Measurements from ENCODE around the gene TSHB. TPM values are rescaled to one million over a fixed set of nuclear protein-coding genes. Genes with fewer than 3 reads are reported as not detected.

The TSHB gene
- total RNA-seq (not detected), polyA plus RNA-seq (not detected), total RNA-seq (not detected)

DNA sequence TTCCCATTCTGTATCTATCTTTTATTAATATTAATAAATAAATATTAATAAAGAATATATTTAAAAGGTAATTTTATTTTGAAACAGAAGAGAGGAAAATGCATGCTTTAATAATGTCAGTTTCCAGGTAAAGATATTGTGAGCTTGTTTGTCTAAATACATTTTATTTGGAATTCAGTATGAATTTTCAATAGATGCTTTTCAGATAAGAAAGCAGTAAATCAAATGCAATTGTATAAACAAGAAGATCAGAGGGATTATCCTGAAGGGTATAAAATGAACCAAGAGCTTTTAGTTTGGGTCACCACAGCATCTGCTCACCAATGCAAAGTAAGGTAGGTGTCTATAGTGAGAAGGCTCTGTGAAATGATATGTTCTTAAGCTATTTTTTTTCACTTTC is at the start of gene TSHB:
Gene TSHB (plus strand): TSS at position 301 of the 400 bp plus-strand sequence. CDS start 3,537 bp downstream, outside the sequence.
- no peaks in the 10 kb centered on the region for H3K4me1 Mint-ChIP-seq
- no peak for ATAC-seq
- Histone ChIP-seq H3K9me3 (ENCODE audit: control insufficient read depth in 2 of 3, low read length in 3 of 3) (no peaks in the 10 kb centered on the region), H3K4me3 (ENCODE audit: low read length) (no peak within 1 kb of the TSS), H3K27ac (ENCODE audit: low read depth, low read length) (no peak within 1 kb of the TSS), H3K4me1 (ENCODE audit: control insufficient read depth in 2 of 2, insufficient read depth in 2 of 2, low read length in 2 of 2) (no peaks in the 10 kb centered on the region), H3K27me3 (ENCODE audit: control insufficient read depth in 2 of 2, insufficient read depth in 2 of 2, low read length in 2 of 2) (no peaks in the 10 kb centered on the region), H3K36me3 (ENCODE audit: control insufficient read depth in 2 of 3, insufficient read depth in 3 of 3, low read length in 3 of 3) (no peaks in the 10 kb centered on the region)
- no peak for DNase-seq
- ChIA-PET CTCF (no interaction called here), POLR2A (interaction anchor here (1.2 kb wide), 1 partner anchor 70 kb away, joined by 3 read pairs; no protein-coding TSS in a partner anchor)
- H3K27me3 Mint-ChIP-seq, result peaks cover 0 to 23% (median 4%) of the 10 kb centered on the region in 5 donors
- intact Hi-C loops (cut with micrococcal nuclease), result no loop called here
- no peak within 1 kb of the TSS for H3K4me3 Mint-ChIP-seq
- no peaks in the 10 kb centered on the region for H3K36me3 Mint-ChIP-seq
- H3K9me3 Mint-ChIP-seq, result no peaks in the 10 kb centered on the region
- H3K27ac Mint-ChIP-seq, result no peak within 1 kb of the TSS

DNA sequence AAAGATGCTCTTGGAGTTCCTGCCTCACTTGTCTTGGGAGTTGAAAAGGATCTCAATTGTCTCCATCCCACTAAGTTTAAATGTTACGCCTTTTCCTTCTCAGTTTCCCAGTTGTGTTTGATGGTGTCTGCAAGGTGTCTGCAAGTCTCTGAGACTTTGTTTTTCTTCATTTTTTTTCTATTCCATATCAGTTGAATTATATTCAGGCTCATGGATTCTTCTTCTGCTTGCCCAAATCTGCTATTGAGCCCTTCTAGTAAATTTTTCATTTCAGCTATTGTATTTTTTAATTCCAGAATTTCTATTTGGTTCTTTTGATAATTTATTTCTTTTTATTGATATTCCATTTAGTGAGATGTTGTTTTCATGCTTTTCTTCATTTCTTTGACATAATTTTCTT is 47.4 kb upstream of the TSHB start:
- ChIA-PET POLR2A (interaction anchor here (1.6 kb wide), 1 partner anchor 17 kb away, joined by 5 read pairs; no protein-coding TSS in a partner anchor), CTCF (interaction anchor here (1.1 to 2.9 kb wide), 3 partner anchors 68 to 131 kb away, joined by 3 to 22 read pairs (median 10); no protein-coding TSS in a partner anchor)
- H3K27me3 Mint-ChIP-seq, result peaks cover 0 to 15% (median 9%) of the 10 kb centered on the region in 5 donors
- H3K36me3 ChIP-seq (ENCODE audit: control insufficient read depth in 2 of 3, insufficient read depth in 3 of 3, low read length in 3 of 3), result no peaks in the 10 kb centered on the region
- ATAC-seq (no peak), DNase-seq (no peak)
- no peaks in the 10 kb centered on the region for H3K4me1 Mint-ChIP-seq
- H3K4me1 ChIP-seq (ENCODE audit: control insufficient read depth in 2 of 2, insufficient read depth in 2 of 2, low read length in 2 of 2), result no peaks in the 10 kb centered on the region
- H3K4me3 Mint-ChIP-seq, result no peak overlapping the region
- intact Hi-C loops (cut with micrococcal nuclease), result no loop called here
- no peak overlapping the region for H3K27ac ChIP-seq (ENCODE audit: low read depth, low read length)
- no peak overlapping the region for H3K4me3 ChIP-seq (ENCODE audit: low read length)
- H3K27me3 ChIP-seq (ENCODE audit: control insufficient read depth in 2 of 2, insufficient read depth in 2 of 2, low read length in 2 of 2), result no peaks in the 10 kb centered on the region
- peaks cover 0 to 17% (median 3%) of the 10 kb centered on the region in 5 donors for H3K36me3 Mint-ChIP-seq
- H3K9me3 Mint-ChIP-seq, result peaks cover 5 to 24% (median 14%) of the 10 kb centered on the region in 11 donors
- no peak overlapping the region for H3K27ac Mint-ChIP-seq
- peaks cover 0 to 16% (median 0%) of the 10 kb centered on the region in 3 experiments for H3K9me3 ChIP-seq (ENCODE audit: control insufficient read depth in 2 of 3, low read length in 3 of 3)

DNA sequence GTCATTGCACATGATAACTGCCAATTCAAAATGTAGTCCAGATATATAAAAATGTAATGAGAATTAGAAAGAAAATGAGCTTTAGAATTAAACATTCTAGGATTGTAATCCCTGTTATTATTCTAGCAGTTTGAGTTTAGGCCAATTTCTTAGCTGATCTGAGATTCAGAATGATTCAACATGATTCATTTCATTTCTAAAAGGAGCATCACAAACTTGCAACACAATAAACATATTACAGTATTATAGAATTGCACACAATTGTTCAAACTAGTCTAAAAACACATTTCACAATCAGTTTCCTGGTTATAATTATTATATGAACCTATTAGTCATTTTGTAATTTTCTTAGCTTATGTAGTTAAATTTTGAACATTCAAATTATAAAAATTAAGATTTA is 43.3 kb upstream of the TSHB start:
- H3K4me1 ChIP-seq (ENCODE audit: control insufficient read depth in 2 of 2, insufficient read depth in 2 of 2, low read length in 2 of 2), result no peaks in the 10 kb centered on the region
- intact Hi-C loops (cut with micrococcal nuclease), result no loop called here
- Mint-ChIP-seq H3K27me3 (peaks cover 0 to 13% (median 10%) of the 10 kb centered on the region in 5 donors), H3K36me3 (peaks cover 0 to 17% (median 4%) of the 10 kb centered on the region in 5 donors), H3K27ac (no peak overlapping the region), H3K9me3 (peaks cover 5 to 46% (median 29%) of the 10 kb centered on the region in 11 donors), H3K4me1 (no peaks in the 10 kb centered on the region), H3K4me3 (no peak overlapping the region)
- no peak for DNase-seq
- ChIA-PET CTCF (interaction anchor here (3.8 kb wide), 1 partner anchor 126 kb away, joined by 16 read pairs; no protein-coding TSS in a partner anchor), POLR2A (no interaction called here)
- H3K27me3 ChIP-seq (ENCODE audit: control insufficient read depth in 2 of 2, insufficient read depth in 2 of 2, low read length in 2 of 2), result no peaks in the 10 kb centered on the region
- no peak overlapping the region for H3K27ac ChIP-seq (ENCODE audit: low read depth, low read length)
- H3K9me3 ChIP-seq (ENCODE audit: control insufficient read depth in 2 of 3, low read length in 3 of 3), result peaks cover 0 to 28% (median 7%) of the 10 kb centered on the region in 3 experiments
- ATAC-seq, result no peak
- H3K36me3 ChIP-seq (ENCODE audit: control insufficient read depth in 2 of 3, insufficient read depth in 3 of 3, low read length in 3 of 3), result no peaks in the 10 kb centered on the region
- no peak overlapping the region for H3K4me3 ChIP-seq (ENCODE audit: low read length)

DNA sequence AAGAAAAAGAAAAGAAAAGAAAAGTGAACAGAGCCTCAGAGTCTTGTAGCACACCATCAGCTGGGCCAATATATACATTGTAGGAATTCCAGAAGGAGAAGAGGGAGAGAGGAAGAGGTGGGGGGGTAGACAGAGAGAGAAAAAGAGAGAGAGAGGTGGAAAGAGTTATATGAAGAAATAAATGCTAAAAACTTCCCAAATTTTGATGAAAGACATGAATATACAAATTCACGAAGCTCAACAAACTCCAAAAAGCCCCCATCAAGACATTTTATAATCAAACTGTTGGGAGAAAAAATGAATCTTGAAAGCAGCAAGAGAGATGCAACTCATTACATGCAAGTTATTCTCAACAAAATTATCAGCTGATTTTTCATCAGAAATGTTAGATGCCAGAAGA is 41.5 kb upstream of the TSHB start:
- Histone ChIP-seq H3K27ac (ENCODE audit: low read depth, low read length) (no peak overlapping the region), H3K4me1 (ENCODE audit: control insufficient read depth in 2 of 2, insufficient read depth in 2 of 2, low read length in 2 of 2) (no peaks in the 10 kb centered on the region), H3K9me3 (ENCODE audit: control insufficient read depth in 2 of 3, low read length in 3 of 3) (peaks cover 0 to 14% (median 7%) of the 10 kb centered on the region in 3 experiments), H3K36me3 (ENCODE audit: control insufficient read depth in 2 of 3, insufficient read depth in 3 of 3, low read length in 3 of 3) (no peaks in the 10 kb centered on the region), H3K27me3 (ENCODE audit: control insufficient read depth in 2 of 2, insufficient read depth in 2 of 2, low read length in 2 of 2) (no peaks in the 10 kb centered on the region), H3K4me3 (ENCODE audit: low read length) (no peak overlapping the region)
- no peak overlapping the region for H3K27ac Mint-ChIP-seq
- no peak for DNase-seq
- peaks cover 0 to 30% (median 21%) of the 10 kb centered on the region in 11 donors for H3K9me3 Mint-ChIP-seq
- ChIA-PET CTCF (interaction anchor here (1.1 to 3.8 kb wide), 3 partner anchors 10 to 124 kb away, joined by 3 to 16 read pairs (median 3); no protein-coding TSS in a partner anchor), POLR2A (interaction anchor here (0.6 kb wide), 1 partner anchor 109 kb away, joined by 4 read pairs; no protein-coding TSS in a partner anchor)
- intact Hi-C loops (cut with micrococcal nuclease), result no loop called here
- H3K36me3 Mint-ChIP-seq, result peaks cover 0 to 4% (median 3%) of the 10 kb centered on the region in 5 donors
- peaks cover 0 to 16% (median 12%) of the 10 kb centered on the region in 5 donors for H3K27me3 Mint-ChIP-seq
- ATAC-seq, result no peak
- H3K4me3 Mint-ChIP-seq, result no peak overlapping the region
- no peaks in the 10 kb centered on the region for H3K4me1 Mint-ChIP-seq

DNA sequence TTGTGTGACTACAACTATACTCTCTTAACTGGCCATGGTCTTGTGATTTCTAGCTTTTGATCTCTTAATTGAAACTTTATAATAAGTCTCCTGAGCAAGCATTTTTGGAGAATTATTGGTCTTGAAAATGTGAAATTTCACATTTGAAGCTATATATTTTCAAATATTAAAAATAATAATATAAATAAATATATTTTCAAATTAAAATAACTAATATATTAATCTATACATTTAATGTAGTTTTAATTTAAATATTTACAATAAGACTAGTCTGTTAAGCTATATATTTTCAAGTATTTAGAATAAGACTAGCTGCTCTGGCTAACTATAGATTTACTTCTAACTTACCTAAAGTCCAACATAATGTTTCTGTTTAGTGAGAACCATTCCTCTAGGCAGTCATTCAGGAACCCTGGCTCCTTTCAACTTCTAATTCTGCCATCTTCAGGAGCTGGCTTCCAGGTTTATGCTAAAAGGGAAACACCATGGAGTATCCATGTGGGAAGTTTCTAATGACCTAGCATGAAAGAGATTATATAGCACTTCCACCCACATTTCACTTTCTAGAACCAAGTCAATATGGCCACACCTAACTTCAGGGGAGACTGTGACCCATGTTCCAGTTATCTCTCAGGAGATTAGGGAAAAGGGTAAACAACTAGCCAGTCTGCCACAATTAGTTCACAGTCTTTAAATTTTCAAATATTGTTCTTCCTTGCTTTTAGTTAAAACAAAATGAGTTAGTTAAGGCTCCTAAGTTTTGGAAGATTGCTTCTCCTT is 31.9 kb upstream of the TSHB start:
- H3K4me3 Mint-ChIP-seq, result no peak overlapping the region
- H3K4me1 Mint-ChIP-seq, result peaks cover 0 to 1% (median 0%) of the 10 kb centered on the region in 7 donors
- H3K4me3 ChIP-seq (ENCODE audit: low read length), result no peak overlapping the region
- peaks cover 0 to 15% (median 13%) of the 10 kb centered on the region in 5 donors for H3K27me3 Mint-ChIP-seq
- CTCF ChIA-PET, result no interaction called here
- no peak overlapping the region for H3K27ac ChIP-seq (ENCODE audit: low read depth, low read length)
- peaks cover 0 to 2% (median 0%) of the 10 kb centered on the region in 11 donors for H3K9me3 Mint-ChIP-seq
- DNase-seq, result no peak
- H3K9me3 ChIP-seq (ENCODE audit: control insufficient read depth in 2 of 3, low read length in 3 of 3), result no peaks in the 10 kb centered on the region
- POLR2A ChIA-PET, result no interaction called here
- no peak overlapping the region for H3K27ac Mint-ChIP-seq
- ATAC-seq, result no peak
- intact Hi-C loops (cut with micrococcal nuclease), result no loop called here
- no peaks in the 10 kb centered on the region for H3K27me3 ChIP-seq (ENCODE audit: control insufficient read depth in 2 of 2, insufficient read depth in 2 of 2, low read length in 2 of 2)
- no peaks in the 10 kb centered on the region for H3K36me3 ChIP-seq (ENCODE audit: control insufficient read depth in 2 of 3, insufficient read depth in 3 of 3, low read length in 3 of 3)
- H3K4me1 ChIP-seq (ENCODE audit: control insufficient read depth in 2 of 2, insufficient read depth in 2 of 2, low read length in 2 of 2), result no peaks in the 10 kb centered on the region
- no peaks in the 10 kb centered on the region for H3K36me3 Mint-ChIP-seq

DNA sequence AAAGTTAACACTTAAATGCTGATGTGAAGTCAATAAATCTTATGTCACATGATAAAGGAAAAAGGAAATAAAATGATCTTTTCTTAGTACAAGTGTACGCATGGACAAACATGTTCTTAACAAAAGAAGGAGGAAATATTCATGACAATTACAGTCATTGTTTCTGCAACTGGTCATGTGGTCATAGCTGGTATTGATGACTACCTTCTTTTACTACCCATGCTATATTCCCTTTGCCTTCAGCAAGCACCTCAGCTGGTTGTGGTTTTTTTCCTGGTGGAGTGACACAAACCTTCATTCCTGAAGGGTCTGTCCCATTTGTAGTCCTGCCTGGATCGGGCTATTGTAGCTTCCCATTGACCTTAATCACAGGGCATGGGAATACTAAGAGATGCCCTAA is 23.4 kb upstream of the TSHB start:
- H3K27me3 ChIP-seq (ENCODE audit: control insufficient read depth in 2 of 2, insufficient read depth in 2 of 2, low read length in 2 of 2), result no peaks in the 10 kb centered on the region
- H3K9me3 Mint-ChIP-seq, result peaks cover 0 to 2% (median 0%) of the 10 kb centered on the region in 11 donors
- no peak overlapping the region for H3K4me3 ChIP-seq (ENCODE audit: low read length)
- no peak overlapping the region for H3K4me3 Mint-ChIP-seq
- H3K9me3 ChIP-seq (ENCODE audit: control insufficient read depth in 2 of 3, low read length in 3 of 3), result no peaks in the 10 kb centered on the region
- peaks cover 5 to 19% (median 14%) of the 10 kb centered on the region in 5 donors for H3K27me3 Mint-ChIP-seq
- intact Hi-C loops (cut with micrococcal nuclease), result no loop called here
- no peak overlapping the region for H3K27ac Mint-ChIP-seq
- CTCF ChIA-PET, result no interaction called here
- no peaks in the 10 kb centered on the region for H3K4me1 ChIP-seq (ENCODE audit: control insufficient read depth in 2 of 2, insufficient read depth in 2 of 2, low read length in 2 of 2)
- ATAC-seq, result no peak
- no peak for DNase-seq
- no peaks in the 10 kb centered on the region for H3K4me1 Mint-ChIP-seq
- H3K36me3 ChIP-seq (ENCODE audit: control insufficient read depth in 2 of 3, insufficient read depth in 3 of 3, low read length in 3 of 3), result no peaks in the 10 kb centered on the region
- H3K27ac ChIP-seq (ENCODE audit: low read depth, low read length), result no peak overlapping the region
- POLR2A ChIA-PET, result no interaction called here
- H3K36me3 Mint-ChIP-seq, result peaks cover 0 to 4% (median 0%) of the 10 kb centered on the region in 5 donors
